OCI-LY1 (cell line): Measurements from ENCODE around the gene LHCGR.

ENCODE experiments used
- H2AFZ ChIP-seq: fragments of 200-600 bp; sonication (generic), shearing (Covaris generic); 2 replicates; pipeline ENCODE4 v1.6.0; 2014; ENCODE audit warnings: antibody characterized with exemption, mild to moderate bottlenecking, low read length
- H3F3A ChIP-seq: fragments of 200-600 bp; sonication (generic), shearing (Covaris generic); 2 replicates; pipeline ENCODE4 v1.6.0; 2014; ENCODE audit warnings: mild to moderate bottlenecking, antibody characterized with exemption, low read length, moderate library complexity; ENCODE audit not compliant: insufficient read depth
- H3K27ac ChIP-seq: fragments of 200-600 bp; sonication (generic); 2 replicates; pipeline ENCODE4 v1.5.1; 2014; ENCODE audit warnings: low read length, mixed run types, mild to moderate bottlenecking, low read depth; ENCODE audit not compliant: poor library complexity, severe bottlenecking
- H3K27me3 ChIP-seq: fragments of 200-600 bp; sonication (generic); 2 replicates; pipeline ENCODE4 v1.6.0; 2014; ENCODE audit warnings: antibody characterized with exemption, mild to moderate bottlenecking, low read length, moderate library complexity; ENCODE audit not compliant: insufficient read depth
- H3K36me3 ChIP-seq: fragments of 200-600 bp; sonication (generic); 2 replicates; pipeline ENCODE4 v1.6.1; 2014; ENCODE audit warnings: mild to moderate bottlenecking, antibody characterized with exemption, low read length, moderate library complexity, mixed read lengths; ENCODE audit not compliant: insufficient read depth
- H3K4me1 ChIP-seq: fragments of 200-600 bp; sonication (generic); 2 replicates; pipeline ENCODE4 v1.5.1; 2014; ENCODE audit warnings: mild to moderate bottlenecking, low read length, moderate library complexity; ENCODE audit not compliant: insufficient read depth, severe bottlenecking
- H3K4me2 ChIP-seq: fragments of 200-600 bp; sonication (generic), shearing (Covaris generic); 2 replicates; pipeline ENCODE4 v1.6.1; 2014; ENCODE audit warnings: low read length
- H3K4me3 ChIP-seq: fragments of 200-600 bp; sonication (generic); 2 replicates; pipeline ENCODE4 v1.5.1; 2014; ENCODE audit warnings: low read length, low read depth, mild to moderate bottlenecking, mixed read lengths; ENCODE audit not compliant: poor library complexity, severe bottlenecking
- H3K79me2 ChIP-seq: fragments of 200-600 bp; shearing (Covaris generic); 2 replicates; pipeline ENCODE4 v1.6.1; 2016; ENCODE audit warnings: mixed run types, low read length, mixed read lengths; ENCODE audit not compliant: insufficient read depth
- H3K9ac ChIP-seq: fragments of 200-600 bp; sonication (generic), shearing (Covaris generic); 2 replicates; pipeline ENCODE4 v1.6.1; 2014; ENCODE audit warnings: mild to moderate bottlenecking, low read length, mixed read lengths
- H3K9me2 ChIP-seq: fragments of 200-600 bp; sonication (generic), shearing (Covaris generic); 2 replicates; pipeline ENCODE4 v1.6.1; 2014; ENCODE audit warnings: low read depth, mild to moderate bottlenecking, low read length, mixed read lengths
- H3K9me3 ChIP-seq: fragments of 200-600 bp; shearing (Covaris generic); 2 replicates; pipeline ENCODE4 v1.6.1; 2014; ENCODE audit warnings: low read length, mixed read lengths
- H4K20me1 ChIP-seq: fragments of 200-600 bp; sonication (generic), shearing (Covaris generic); 2 replicates; pipeline ENCODE4 v1.6.0; 2016; ENCODE audit warnings: mild to moderate bottlenecking, low read length; ENCODE audit not compliant: insufficient read depth
- EZH2 ChIP-seq: fragments of 200-600 bp; sonication (generic), shearing (Covaris generic); IDR thresholded peaks from 2 replicates; pipeline ENCODE4 v1.8.0; 2017; ENCODE audit warnings: borderline replicate concordance, mixed run types, mild to moderate bottlenecking, antibody characterized with exemption, low read length, moderate library complexity, mixed read lengths
- TF ChIP-seq, protein P1 (sequence below): fragments of 200-600 bp; sonication (generic), shearing (Covaris generic); IDR thresholded peaks from 2 replicates; pipeline ENCODE4 v1.5.1; 2017; ENCODE audit warnings: mild to moderate bottlenecking, antibody characterized with exemption, low read length, moderate library complexity, mixed read lengths

Gene LHCGR

GRCh38 chr2:48713647-48714046, 41.9 kb downstream of the LHCGR start:
- no peaks in the 10 kb centered on the region for H3K36me3 ChIP-seq
- no peaks in the 10 kb centered on the region for H3K79me2 ChIP-seq

GRCh38 chr2:48712151-48712550, 43.4 kb downstream of the LHCGR start:
- no peaks in the 10 kb centered on the region for H3F3A ChIP-seq

More at GRCh38 chr2:48713647-48714046, 41.9 kb downstream of the LHCGR start:
- Histone ChIP-seq H3K4me3 (no peak overlapping the region), H3F3A (no peaks in the 10 kb centered on the region), H3K4me2 (no peak overlapping the region), H3K27ac (no peak overlapping the region), H2AFZ (no peak overlapping the region), H3K9me3 (no peaks in the 10 kb centered on the region), H3K9me2 (no peaks in the 10 kb centered on the region), H3K9ac (no peak overlapping the region), H3K27me3 (no peaks in the 10 kb centered on the region), H3K4me1 (no peaks in the 10 kb centered on the region), H4K20me1 (no peaks in the 10 kb centered on the region)
- no peak for TF ChIP-seq EZH2
- TF ChIP-seq, protein P1, sequence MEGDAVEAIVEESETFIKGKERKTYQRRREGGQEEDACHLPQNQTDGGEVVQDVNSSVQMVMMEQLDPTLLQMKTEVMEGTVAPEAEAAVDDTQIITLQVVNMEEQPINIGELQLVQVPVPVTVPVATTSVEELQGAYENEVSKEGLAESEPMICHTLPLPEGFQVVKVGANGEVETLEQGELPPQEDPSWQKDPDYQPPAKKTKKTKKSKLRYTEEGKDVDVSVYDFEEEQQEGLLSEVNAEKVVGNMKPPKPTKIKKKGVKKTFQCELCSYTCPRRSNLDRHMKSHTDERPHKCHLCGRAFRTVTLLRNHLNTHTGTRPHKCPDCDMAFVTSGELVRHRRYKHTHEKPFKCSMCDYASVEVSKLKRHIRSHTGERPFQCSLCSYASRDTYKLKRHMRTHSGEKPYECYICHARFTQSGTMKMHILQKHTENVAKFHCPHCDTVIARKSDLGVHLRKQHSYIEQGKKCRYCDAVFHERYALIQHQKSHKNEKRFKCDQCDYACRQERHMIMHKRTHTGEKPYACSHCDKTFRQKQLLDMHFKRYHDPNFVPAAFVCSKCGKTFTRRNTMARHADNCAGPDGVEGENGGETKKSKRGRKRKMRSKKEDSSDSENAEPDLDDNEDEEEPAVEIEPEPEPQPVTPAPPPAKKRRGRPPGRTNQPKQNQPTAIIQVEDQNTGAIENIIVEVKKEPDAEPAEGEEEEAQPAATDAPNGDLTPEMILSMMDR: no peak

GRCh38 chr2:48711343-48711742, 44.2 kb downstream of the LHCGR start:
- H4K20me1 ChIP-seq: no peaks in the 10 kb centered on the region
- no peaks in the 10 kb centered on the region for H3K79me2 ChIP-seq
- H3K4me3 ChIP-seq: no peak overlapping the region
- H3K27ac ChIP-seq: no peak overlapping the region
- H3K9me3 ChIP-seq: no peaks in the 10 kb centered on the region
- no peaks in the 10 kb centered on the region for H3F3A ChIP-seq
- no peak overlapping the region for H2AFZ ChIP-seq
- no peaks in the 10 kb centered on the region for H3K9me2 ChIP-seq
- no peak overlapping the region for H3K9ac ChIP-seq
- TF ChIP-seq, protein P1: no peak
- TF ChIP-seq EZH2: no peak
- peaks cover 3% of the 10 kb centered on the region; the same call in 1 of the 2 replicates for H3K27me3 ChIP-seq
- H3K4me2 ChIP-seq: no peak overlapping the region
- no peaks in the 10 kb centered on the region for H3K36me3 ChIP-seq
- no peaks in the 10 kb centered on the region for H3K4me1 ChIP-seq

More at GRCh38 chr2:48712151-48712550, 43.4 kb downstream of the LHCGR start:
- Histone ChIP-seq H3K9me2 (no peaks in the 10 kb centered on the region), H3K9ac (no peak overlapping the region), H2AFZ (no peak overlapping the region), H3K4me1 (no peaks in the 10 kb centered on the region), H3K4me2 (no peak overlapping the region), H3K36me3 (no peaks in the 10 kb centered on the region), H4K20me1 (no peaks in the 10 kb centered on the region), H3K27ac (no peak overlapping the region), H3K27me3 (peaks cover 3% of the 10 kb centered on the region; the same call in 1 of the 2 replicates), H3K9me3 (no peaks in the 10 kb centered on the region), H3K79me2 (no peaks in the 10 kb centered on the region), H3K4me3 (no peak overlapping the region)
- TF ChIP-seq, protein P1: no peak
- TF ChIP-seq EZH2: no peak
